NCI-H226 (cell line): ENCODE measurements around the gene ITIH5.
A peak's percentile ranks its signal among the peaks of the same experiment; 100 is the strongest.
"Not testable (repeated sequence)": the region's sequence is repeated elsewhere in the genome, so short reads cannot be mapped to it uniquely, and the experiment has no call there.

Experiments used
- DNase-seq: peaks from one replicate; pipeline ENCODE4 v3.0.0-alpha.2; 2015

The ITIH5 gene

DNA sequence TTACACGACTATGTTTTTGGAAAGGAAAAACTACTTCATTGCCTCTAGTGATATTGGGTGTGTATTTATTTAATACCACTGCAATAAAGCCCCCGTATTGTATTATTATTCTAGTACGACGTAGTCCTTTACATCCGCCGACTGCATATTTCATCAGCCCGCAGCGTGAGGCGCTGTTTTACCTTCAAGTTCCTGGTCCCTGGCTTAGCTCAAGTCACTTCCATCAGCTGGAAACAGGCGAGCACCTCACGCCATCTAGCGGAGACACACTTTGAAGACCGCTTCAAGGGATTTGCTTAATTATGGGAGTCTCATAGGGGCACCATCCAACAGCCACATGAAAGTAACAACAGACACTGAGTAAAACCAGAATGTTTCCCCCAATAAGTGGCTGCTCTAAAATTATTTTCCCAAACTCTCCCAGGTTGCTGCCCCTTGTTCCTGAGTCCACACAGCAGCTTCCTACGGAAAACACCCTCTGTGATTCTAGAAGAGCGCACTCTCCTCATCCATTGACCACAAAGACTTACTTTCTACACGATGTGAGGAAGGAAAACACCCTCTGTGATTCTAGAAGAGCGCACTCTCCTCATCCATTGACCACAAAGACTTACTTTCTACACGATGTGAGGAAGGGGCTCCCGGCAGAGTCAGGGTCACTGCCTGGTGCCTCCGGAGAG, 20.6 kb upstream of the ITIH5 start:
- DNase-seq, result peak; percentile 46

DNA sequence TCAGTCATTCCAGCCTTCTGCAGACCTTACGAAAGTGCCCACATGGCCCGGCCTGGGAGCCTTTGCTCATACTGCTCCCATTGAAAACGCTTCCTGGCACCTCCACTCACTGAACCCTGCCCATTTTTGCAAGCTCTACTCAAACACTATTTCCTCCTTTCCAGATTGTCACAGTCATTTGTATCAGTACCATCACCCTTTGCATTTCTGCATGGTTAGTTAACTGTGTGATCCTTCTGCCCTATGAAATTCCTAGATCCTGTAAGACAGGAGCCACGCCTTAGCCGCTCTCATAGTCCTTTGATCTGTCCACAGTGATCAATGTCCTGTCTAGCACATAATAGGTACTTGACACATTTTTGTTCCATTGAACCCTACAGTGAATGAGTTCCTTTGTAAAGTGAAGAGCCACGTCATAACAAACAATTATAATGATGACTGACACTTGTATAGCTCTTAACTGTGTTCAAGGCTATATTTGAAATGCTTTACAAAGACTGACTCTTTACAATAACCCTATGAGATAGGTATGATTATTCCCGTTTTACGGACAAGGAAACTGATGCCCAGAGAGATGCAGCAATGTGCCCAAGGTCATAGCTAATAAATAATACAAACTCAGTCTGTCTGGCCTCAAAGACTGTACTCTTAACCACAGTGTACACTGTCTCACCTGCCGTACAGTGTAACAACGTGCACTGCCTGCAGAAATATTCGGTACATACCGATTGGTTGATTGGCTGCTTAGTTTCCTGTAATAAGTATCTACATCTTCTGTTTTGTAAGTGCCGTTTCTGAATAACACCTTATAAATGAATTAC, 19.8 kb upstream of the ITIH5 start:
- DNase-seq, result no peak

DNA sequence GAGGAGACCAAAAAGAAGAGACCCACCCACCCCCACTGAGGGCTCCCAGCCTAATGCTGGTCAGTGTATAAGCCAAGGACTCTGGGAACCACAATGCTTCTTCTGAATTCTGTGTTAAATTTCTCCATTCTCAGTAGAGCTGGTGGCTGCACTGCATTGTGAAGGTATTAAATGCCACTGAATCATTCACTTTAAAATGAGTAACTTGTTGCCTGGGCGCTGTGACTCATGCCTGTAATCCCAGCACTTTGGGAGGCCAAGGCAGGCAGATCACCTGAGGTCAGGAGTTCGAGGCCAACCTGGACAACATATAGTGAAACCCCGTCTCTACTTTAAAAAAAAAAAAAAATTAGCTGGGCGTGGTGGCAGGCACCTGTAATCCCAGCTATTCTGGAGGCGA, 13.3 kb upstream of the ITIH5 start:
- DNase-seq, result not testable (repeated sequence)

DNA sequence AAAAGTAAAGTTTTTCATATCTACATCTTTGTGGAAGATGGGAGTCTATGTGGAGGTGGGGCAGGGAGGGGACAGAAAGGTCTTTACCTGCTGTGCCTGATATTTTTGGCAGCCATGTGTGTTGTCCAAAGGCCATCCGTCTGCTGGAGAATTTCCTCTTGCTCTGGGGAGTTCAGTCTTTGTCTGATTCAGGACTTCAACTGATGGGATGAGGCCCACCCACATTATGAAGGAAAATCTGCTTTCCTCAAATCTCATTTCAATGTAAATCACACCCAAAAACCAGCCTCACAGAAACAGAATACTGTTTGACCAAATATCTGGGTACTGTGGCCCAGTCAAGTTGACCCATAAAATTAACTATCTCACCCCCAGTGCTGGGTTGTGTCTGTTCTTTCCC, 12.5 kb upstream of the ITIH5 start:
- no peak for DNase-seq

DNA sequence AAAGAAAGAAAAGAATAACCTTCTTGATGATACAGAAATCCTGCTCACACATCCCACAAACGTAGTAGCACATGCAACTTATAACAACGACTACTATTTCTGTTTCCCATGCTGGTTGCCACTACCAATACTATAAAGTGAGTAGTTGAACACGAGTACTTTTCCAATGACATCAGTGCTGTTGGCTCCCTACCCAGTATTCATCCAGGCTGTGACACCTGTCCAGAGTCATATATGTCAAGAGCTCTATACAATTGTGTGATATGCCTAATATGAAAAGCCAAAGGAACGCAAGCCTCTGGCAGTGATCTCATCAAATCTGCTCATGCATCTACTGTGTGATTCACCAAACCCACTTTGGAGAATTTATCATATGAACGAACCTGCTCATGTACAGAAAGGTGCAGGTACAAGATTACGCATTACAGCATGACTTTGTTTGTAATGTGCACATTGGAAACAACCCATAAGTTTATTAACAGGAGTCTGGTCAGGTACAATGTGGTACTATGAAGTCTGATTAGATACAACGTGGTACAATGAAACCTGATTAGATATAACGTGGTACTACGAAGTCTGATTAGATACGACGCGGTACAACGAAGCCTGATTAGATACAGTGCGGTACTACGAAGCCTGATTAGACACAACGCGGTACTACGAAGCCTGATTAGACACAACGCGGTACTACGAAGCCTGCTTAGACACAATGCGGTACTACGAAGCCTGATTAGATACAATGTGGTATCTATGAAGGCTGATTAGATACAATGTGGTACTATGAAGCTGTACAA, 5.8 kb upstream of the ITIH5 start:
- DNase-seq, result no peak

DNA sequence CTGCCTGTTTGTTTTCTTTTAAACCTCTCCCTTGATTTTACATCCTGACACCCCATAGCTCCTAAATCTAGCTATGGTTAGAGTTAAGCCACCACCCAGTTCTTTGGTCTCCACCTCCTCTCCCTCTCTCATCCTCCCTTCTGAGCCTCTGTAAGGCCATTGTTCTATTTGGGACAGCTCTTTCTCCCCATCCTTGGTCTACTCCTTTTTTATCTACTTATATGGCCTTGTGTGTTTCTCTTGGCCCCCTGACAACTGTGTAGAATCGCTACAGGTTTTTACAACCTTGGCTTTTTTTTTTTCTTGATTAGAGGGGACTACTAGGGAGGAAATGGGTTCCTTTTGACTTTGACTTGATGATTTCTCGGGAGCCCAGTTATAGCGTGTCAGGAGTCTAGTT, 3.4 kb upstream of the ITIH5 start:
- DNase-seq, result no peak

DNA sequence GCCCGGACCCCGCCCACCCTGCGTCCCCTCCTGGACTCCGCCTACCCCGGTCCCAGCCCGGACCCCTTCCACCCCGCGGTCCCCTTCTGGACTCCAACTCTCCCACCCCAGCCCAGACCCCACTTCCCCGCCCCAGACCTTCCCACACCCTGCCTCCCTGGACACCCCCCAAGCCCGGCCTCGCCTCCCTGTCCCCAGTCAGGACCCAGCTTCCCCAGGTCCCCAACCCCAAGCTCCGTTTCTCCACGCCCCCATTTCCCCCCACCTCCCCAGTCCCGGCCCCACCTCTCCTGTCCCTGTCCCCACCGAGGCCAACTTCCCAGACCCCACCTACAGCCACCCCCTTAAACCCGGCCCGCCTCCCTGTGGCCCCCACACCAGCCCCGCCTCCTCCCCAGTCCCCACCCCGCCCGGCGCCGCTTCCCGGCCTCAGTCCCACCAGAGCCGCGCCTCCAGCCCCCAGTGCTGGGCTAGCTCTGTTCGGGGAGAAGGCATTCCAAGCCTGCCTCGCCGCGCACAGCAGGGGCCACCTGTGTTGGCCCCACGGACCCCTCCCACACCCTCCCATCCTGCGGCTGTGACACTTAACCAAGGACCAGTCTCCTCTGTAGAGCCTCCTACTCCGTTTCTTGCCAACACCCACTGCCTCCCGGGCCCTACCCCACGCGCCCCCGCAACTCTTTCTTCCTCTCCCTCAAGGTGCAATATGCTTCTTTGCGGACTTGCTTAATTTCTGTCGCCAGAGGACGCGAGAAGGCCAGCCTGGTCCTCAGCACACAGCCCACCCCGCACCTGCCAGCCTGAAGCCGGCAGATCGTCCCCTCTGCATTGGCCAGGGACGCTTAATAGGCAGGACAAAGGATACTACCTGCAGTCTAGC, 736 bp upstream of the ITIH5 start:
- no peak for DNase-seq

DNA sequence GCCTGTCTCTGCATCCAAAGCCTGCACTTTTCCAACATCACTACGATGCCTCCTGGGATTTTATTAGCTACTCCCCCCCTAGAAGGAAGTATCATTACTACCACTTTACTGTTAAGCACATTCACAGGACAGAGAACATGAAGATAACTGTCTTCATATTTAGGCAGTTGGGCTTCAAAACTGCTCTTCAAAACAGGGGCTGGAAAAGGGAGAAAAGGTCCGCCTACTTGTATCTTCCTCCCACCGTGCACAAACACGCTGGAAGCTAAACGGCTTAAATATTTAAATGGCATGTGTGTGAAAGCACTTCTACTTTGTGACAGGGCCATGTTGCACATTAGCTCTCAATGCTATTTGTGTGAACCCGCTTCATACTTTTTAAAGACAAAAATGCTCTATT, 999 bp downstream of the ITIH5 start:
- no peak for DNase-seq

DNA sequence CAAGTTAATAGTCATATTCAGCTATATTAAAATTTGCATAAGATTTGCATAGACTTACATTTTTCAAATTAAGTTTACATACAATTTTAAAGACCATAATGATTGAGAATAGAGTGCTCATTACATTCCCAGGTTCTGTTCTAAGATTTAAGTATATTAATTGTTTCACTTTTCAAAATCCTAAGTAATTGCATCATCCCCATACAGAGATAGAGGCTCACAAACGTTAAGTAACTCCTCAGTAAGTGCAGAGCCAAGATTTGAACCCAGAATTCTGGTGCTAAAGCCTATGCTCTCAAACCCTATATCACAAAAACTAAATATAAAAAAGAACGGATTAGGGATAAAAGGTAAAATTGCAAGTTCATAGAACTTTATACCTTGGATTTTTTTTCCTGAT, 2.1 kb downstream of the ITIH5 start:
- no peak for DNase-seq

DNA sequence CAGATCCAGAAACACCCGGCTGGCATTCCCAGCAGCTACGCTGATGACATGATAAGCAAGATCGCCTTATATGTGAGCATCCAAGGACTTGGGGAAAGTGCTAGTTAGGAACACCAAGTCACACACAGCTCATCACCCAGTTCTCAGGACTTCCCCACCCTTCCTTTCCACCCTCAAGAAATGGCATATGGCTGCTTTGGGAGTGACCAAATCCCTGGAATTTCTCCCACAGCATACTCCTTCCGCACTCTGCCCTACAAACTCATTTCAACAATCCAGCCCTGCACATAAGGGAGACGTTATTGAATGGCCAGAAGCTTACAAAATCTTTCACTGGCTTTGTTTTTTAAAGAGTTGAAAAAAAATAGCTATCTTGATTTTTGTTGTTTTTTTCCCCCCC, 4.2 kb downstream of the ITIH5 start:
- no peak for DNase-seq

DNA sequence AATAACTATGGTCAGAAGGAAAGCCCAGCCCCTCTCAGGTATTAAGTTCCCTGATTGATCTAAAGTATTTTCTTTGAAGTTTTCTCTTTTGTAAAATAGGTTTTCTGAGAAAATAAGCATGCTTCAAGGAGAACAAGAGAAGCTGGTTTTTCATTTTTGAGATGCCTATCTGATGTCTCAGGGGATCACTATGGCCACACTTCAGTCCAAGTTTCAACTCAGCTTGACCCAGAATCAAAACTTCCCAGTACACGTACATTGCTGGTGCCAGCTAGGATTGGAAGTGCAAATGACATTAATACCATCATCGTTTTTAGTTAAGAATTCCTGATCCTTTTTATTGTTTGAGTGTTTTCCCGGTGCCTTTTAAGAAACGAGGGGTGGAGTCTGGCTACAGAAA, 7.2 kb downstream of the ITIH5 start:
- no peak for DNase-seq

DNA sequence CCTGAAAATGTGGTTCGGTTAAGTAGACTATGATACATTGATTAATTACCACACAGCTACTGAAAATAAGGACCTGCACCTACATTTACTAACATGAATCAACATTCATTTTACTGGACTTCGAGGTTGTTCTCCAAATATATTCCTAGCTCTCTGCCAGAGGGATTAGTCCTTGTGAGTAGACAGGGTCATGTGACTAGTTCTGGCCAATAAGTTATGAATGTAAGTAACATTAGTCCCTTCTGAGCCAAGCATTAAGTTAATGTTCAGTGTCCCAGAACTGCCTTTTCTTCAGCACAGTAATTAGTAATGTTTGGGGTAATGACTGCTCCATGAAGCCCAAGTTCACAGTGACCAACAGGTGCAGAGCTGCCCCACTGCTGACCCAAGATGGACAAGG, 9.2 kb downstream of the ITIH5 start:
- DNase-seq, result no peak

DNA sequence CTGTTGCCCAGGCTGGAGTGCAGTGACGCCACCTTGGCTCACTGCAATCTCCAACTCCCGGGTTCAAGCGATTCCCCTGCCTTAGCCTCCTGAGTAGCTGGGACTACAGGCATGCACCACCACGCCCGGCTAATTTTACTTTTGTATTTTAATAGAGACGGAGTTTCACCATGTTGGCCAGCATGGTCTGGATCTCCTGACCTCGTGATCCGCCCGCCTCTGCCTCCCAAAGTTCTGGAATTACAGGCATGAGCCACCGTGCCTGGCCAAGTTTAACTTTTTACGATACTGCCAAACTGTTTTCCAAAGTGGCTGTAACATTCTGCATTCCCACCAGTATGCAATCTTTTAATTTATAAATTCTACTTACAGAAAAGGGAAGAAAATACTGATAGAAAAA, 9.7 kb downstream of the ITIH5 start:
- DNase-seq, result not testable (repeated sequence)

DNA sequence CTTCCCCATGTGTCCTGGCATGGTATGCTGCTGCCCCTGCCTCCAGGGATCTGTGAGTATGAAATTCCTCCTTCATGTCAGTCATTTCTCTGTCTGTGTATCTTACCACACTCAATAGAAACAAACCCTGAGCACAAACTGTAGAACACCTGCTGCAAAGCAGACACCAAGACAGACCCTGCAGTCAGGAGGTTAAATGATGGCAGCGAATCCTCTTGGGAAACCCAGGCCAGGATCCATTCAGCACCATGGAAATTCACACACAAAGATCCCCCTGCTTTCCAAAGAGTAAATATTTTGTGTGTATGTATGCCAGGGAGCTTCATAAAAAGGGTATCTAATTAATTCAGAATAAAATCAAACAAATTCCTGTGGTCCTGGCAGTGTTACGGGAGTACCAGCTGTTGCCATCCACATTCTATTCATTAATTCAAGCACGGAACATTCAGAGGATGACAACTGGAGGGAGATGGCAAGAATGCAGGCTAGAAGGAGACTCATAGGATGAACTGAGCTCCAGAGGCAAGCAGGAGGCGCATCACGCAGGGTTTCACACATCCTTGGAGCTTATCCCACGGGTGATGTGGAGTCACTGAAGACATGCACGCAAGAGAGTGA, 14.8 kb downstream of the ITIH5 start:
- no peak for DNase-seq

DNA sequence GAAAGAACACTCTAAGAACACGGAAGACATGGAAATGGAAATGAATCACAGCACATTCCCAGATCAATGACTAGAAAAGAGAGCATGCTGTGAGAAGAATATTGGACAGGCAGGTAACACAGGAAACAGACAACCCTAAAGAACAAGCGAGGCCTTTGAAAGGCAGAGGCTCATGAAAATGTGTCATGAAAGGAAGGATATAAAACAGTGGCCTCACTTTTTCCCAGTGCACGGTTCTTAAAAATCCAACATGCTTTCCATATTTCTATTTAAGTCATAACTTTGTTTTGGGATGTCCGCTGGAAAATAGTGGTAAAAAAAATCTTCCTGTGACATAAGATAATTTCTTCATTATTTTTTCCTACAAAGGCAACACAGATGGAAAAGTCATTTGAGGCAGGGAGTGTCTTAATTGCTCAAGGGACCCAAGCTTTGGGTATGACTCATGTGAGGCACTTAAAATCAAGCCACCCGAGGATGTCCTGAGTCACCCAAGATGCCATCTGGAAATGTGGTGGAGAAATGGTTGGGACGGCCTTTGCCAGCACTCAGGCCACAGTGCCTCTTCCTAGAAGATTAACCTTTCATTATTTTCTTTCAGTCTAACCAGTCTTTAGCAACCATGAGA, 17.0 kb downstream of the ITIH5 start:
- no peak for DNase-seq

DNA sequence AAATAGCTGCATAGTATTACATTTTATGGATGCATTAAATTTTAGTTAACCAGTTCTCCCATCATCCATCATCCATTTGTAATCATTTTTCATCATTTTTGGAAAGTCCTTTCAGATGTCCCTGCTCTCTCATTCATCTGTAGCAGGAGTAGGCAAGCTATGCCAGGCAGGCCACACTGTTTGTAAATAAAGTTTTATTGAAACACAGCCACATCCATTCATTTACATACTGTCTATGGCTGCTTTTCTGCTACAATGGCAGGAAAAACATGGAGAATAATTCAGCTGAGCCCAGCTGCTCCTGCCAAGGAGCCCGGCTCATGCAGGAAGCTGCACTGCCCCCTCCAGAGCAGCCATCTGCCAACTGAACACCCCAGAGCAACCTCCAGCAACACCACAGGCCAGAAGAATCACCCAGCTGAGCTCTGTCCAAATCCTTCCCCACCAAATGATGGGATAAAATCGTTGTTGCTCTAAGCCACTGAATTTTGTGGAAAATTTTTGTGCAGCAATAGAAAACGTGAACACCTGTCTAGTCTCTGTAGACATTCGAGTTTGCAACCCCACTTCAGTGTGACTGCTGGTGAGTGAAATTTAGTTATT, 19.6 kb downstream of the ITIH5 start:
- no peak for DNase-seq

DNA sequence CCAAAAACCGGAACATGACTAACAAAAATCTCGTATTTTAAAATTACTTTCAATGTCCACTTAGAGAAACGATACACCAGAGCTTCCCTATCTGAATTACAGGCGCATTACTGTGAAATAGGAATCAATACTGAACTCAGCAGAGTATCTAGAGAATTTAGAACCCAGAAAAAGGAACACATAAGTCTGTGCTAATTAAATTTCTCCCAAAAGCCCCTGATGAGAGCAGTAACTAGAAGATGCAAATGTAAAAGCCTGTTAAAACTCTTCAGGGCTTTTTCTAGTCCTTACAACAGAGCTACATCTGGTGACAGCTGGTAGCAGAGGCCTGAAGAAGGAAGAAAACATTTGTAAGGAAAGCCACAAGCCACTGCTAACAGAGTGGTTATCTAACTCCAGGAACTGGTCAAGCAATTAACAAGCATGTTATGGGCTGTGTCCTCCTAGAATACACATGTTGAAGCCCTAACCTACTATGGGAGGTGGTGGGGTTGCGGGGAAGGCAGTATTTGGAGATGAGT, 24.2 kb downstream of the ITIH5 start:
- no peak for DNase-seq

DNA sequence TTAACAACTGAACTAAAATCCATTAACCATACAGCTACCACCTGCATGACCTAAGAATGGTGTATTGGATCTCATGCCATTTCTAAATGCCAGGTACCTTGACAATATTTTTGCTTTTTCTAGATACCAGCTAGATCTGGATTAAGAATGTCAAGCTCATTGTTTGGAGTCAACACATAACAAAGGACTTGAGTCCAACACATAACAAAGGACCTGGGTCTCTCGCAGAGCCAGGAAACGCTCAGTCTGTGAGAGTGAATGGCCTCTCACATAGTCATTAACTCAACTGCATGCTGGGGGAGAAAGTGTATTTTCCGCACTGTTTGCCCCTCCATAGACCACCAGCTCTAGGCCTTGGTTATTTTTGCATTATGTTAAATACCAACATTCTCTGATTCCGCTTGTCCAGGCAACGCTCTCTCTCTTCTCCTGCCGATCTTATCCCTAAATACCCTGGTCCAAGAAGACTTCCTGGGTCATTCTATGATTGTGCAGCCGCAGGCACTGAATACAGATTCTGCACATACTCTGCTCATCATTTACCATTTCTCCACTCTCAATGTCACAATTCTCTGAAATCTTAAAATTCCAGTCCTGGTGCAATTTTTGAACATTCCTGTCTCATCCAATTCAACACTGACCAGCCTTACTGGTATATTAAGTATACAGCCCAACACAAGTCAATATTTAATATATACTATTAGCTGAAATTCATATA, 31.2 kb downstream of the ITIH5 start:
- no peak for DNase-seq

DNA sequence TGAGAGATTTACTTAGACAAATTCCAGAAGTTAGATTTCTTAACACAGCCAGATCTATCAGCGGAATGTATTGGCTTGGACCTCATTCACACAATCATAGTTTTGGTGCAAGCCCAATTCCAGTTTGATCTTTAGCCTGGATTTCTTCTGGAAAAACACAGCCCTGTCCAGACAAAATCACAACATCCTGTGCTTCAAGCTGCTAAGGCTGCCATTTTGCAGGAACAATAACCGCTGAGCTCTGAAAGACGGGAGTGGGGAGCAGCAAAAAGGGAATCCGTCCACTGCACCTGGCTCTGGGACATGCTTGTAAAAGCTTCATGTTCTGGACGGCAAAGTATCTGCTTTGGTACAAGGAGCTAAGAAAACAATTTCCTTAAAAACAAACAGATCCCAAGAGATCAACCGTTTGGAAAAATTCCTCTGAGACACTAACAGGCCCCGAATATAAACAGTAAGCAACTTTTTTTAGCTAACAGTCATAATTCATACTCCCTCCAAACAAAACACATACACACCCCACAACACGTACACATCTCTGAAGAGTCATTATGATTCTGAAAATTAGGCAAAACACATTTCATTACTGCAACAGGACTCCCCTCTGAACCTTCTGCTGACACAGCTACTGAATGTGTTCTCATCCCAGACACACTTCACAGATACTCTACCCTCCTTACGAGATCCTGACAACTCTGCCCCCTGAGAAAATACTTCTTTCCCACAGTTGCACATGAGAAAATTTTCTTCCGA, 32.4 kb downstream of the ITIH5 start:
- no peak for DNase-seq

DNA sequence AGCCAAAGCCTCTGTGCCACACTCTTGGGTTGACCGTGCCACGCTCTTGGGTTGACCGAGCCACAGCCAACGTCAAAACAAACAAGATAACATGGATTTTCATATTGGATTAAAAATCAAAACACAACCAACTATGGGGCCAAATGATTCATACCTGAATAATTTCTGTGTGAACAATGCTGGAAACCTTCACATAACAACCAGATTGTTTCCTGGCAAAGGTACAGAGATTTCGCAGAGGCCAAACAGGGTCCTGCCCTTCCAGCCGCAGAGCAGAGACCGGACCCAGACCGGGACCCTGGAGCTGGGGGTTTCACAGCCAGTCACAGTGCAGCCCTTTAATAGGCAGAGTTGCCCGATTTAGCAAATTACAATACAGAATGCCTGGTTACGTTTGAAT, 40.5 kb downstream of the ITIH5 start:
- DNase-seq, result peak; percentile 36
